Activated T-helper 1 cell treated with anti-CD3 and anti-CD28 coated beads, Interleukin-12 subunit alpha, Interleukin-12 subunit beta, Interleukin-2, Interleukin-4 antibody, amounts not matched to agents 30 ng/mL and 10 ng/mL and 1 ng/mL, durations not matched to agents 14 hours and 24 hours and 36 hours (primary cell): Measurements from ENCODE around the gene FBXO27. TPM values are rescaled to one million over a fixed set of nuclear protein-coding genes. Genes with fewer than 3 reads are reported as not detected.
"Not testable (repeated sequence)": the region's sequence is repeated elsewhere in the genome, so short reads cannot be mapped to it uniquely, and the experiment has no call there.

Source experiments
- DNase-seq: peaks from one replicate; pipeline ENCODE4 v3.0.0; 2021; ENCODE audit warnings: low spot score
- H3K27ac Mint-ChIP-seq: one replicate; pipeline ENCODE4 v1.8.0; 2021; ENCODE audit warnings: mild to moderate bottlenecking, mixed read lengths
- H3K27me3 Mint-ChIP-seq: one replicate; pipeline ENCODE4 v1.8.0; 2022; ENCODE audit warnings: mild to moderate bottlenecking, moderate library complexity, mixed read lengths; ENCODE audit not compliant: insufficient read depth
- H3K36me3 Mint-ChIP-seq: one replicate; pipeline ENCODE4 v1.8.0; 2021; ENCODE audit warnings: low read depth, mixed read lengths
- H3K4me1 Mint-ChIP-seq: one replicate; pipeline ENCODE4 v1.8.0; 2021; ENCODE audit warnings: low read depth, mixed read lengths
- H3K4me3 Mint-ChIP-seq: one replicate; pipeline ENCODE4 v1.8.0; 2021; ENCODE audit warnings: mild to moderate bottlenecking, moderate library complexity, mixed read lengths
- H3K9me3 Mint-ChIP-seq: one replicate; pipeline ENCODE4 v1.8.0; 2021; ENCODE audit warnings: mixed read lengths
- intact Hi-C: fragments of 100-400 bp; cut with micrococcal nuclease; formaldehyde crosslinking; loops from one replicate; pipeline ENCODE4 v1.15.1; 2024
- total RNA-seq: library from RNA; stranded (reverse); gene quantifications from 2 replicates; pipeline ENCODE4 v1.2.3, GENCODE V29; 2022

FBXO27 gene
- total RNA-seq, 1 donor from 2014 or later, result 0.54 TPM

- no peak overlapping the region for H3K27ac Mint-ChIP-seq
- H3K4me3 Mint-ChIP-seq, result no peak overlapping the region
Measured at GRCh38 chr19:38993271-38993670, 39.1 kb downstream of the FBXO27 start.

DNA sequence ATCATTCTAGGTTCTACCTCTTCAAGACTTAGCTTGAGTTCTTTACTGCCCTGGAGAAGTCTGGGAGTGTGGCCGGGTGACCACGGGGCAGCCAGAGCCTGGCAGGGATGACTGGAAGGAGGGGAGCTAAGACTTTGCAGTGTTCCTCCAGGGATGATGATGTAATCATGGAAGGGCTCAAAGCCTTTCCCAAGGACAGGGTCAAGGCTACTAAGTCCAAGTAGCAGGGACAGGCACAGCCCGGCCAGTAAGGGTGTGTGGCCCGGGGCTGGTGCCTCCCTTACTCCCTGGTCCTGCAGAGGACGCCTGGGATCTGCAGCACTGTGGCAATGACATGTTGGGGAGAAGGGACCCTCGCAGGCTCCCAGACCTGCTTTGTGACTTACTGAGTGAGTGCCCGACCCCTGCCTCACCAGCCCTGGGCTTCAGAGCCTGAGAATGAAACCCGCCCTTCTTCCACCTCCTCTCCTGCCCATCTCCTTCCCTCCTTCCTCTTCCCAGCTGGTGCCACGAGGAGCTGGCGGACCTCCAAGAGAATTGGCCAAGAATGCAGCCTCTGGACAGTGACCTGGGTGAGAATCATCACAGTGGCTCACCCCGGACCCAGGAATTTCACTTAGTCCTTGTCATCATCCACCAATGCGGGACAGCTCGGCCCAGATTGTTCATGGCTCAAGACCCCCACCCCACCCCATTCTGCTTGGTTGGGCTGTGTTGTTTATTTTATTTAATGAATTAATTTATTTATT is 41.2 kb downstream of the FBXO27 start:
- H3K27me3 Mint-ChIP-seq, result peaks cover 5% of the 10 kb centered on the region
- intact Hi-C loops, result no loop called here
- no peaks in the 10 kb centered on the region for H3K36me3 Mint-ChIP-seq
- no peak overlapping the region for H3K4me3 Mint-ChIP-seq
- H3K27ac Mint-ChIP-seq, result no peak overlapping the region
- no peaks in the 10 kb centered on the region for H3K4me1 Mint-ChIP-seq
- H3K9me3 Mint-ChIP-seq, result no peaks in the 10 kb centered on the region
- DNase-seq, result no peak

More at GRCh38 chr19:38993271-38993670, 39.1 kb downstream of the FBXO27 start:
- Mint-ChIP-seq H3K9me3 (no peaks in the 10 kb centered on the region), H3K27me3 (peaks cover 3% of the 10 kb centered on the region), H3K4me1 (no peaks in the 10 kb centered on the region), H3K36me3 (no peaks in the 10 kb centered on the region)
- DNase-seq, result no peak
- intact Hi-C loops, result no loop called here

- DNase-seq, H3K36me3 Mint-ChIP-seq, intact Hi-C loops, H3K4me3 Mint-ChIP-seq, H3K4me1 Mint-ChIP-seq, H3K27me3 Mint-ChIP-seq, H3K9me3 Mint-ChIP-seq, H3K27ac Mint-ChIP-seq: not testable (repeated sequence)
Measured at GRCh38 chr19:38989614-38990013, 42.7 kb downstream of the FBXO27 start.

DNA sequence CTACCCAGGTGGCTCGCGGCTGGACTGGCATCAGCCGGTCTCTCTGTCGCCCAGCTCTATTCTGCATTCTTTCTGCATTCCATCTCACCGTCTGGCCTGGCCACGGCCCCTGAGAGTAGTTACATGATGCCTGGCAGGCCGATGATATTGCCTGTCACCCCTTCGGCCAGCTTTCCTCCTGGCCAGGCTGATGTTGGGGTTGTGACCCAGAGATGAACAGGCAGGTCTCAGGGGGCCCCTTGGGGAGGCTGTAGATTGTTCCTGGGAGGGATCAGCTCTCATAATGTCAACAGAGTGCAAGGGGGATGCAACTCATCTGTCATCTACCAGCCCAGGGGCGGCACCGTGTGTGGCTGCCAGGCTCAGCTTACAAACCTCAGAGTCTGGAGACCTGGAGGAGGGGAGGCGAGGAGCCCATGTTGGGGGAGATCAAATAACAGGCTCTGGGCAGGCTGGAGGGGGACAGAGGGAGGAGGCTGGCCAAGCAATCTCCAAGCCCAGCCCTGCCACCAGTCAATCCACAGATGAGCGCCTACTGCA is 43.2 kb downstream of the FBXO27 start:
- Mint-ChIP-seq H3K27ac (no peak overlapping the region), H3K4me1 (no peaks in the 10 kb centered on the region), H3K36me3 (no peaks in the 10 kb centered on the region), H3K27me3 (peaks cover 5% of the 10 kb centered on the region), H3K9me3 (no peaks in the 10 kb centered on the region), H3K4me3 (no peak overlapping the region)
- DNase-seq, result no peak
- intact Hi-C loops, result no loop called here

DNA sequence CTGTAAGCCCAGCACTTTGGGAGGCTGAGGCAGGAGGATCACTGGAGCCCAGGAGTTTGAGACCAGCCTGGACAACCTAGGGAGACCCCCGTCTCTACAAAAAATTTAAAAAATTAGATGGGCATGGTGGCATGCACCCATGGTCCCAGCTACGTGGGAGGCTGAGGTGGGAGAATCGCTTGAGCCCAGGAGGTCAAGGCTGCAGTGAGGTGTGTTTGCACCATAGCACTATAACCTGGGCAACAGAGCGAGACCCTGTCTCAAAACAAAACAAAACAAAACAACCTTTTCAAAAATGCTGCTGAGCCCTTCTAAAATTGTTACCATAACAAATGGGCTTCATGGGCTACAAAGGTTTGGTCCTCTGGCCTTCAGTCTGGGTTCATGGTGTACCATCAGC is 43.7 kb downstream of the FBXO27 start:
- intact Hi-C loops, DNase-seq, H3K4me1 Mint-ChIP-seq, H3K27ac Mint-ChIP-seq, H3K36me3 Mint-ChIP-seq, H3K4me3 Mint-ChIP-seq, H3K27me3 Mint-ChIP-seq, H3K9me3 Mint-ChIP-seq: not testable (repeated sequence)

DNA sequence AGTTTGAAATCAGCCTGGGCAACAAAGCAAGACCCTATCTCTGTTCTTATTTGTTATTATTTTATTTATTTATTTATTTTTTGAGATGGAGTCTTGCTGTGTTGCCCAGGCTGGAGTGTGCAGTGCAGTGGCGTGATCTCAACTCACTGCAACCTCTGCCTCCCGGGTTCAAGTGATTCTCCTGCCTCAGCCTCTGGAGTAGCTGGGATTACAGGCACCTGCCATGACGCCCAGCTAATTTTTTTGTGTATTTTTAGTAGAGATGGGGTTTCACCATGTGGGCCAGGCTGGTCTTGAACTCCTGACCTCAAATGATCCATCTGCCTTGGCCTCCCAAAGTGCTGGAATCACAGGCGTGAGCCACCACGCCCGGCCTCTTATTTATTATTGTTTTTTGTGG is 44.6 kb downstream of the FBXO27 start:
- H3K27me3 Mint-ChIP-seq, H3K9me3 Mint-ChIP-seq, H3K4me3 Mint-ChIP-seq, H3K4me1 Mint-ChIP-seq, H3K36me3 Mint-ChIP-seq, DNase-seq, H3K27ac Mint-ChIP-seq, intact Hi-C loops: not testable (repeated sequence)

GRCh38 chr19:38985262-38985661 is 47.1 kb downstream of the FBXO27 start:
- intact Hi-C loops, result no loop called here
- H3K36me3 Mint-ChIP-seq, result no peaks in the 10 kb centered on the region
- H3K9me3 Mint-ChIP-seq, result peaks cover 5% of the 10 kb centered on the region
- no peak overlapping the region for H3K4me3 Mint-ChIP-seq
- DNase-seq, result no peak
- H3K27me3 Mint-ChIP-seq, result peaks cover 2% of the 10 kb centered on the region
- H3K27ac Mint-ChIP-seq, result no peak overlapping the region
- no peaks in the 10 kb centered on the region for H3K4me1 Mint-ChIP-seq

GRCh38 chr19:38980583-38981374 is 51.6 kb downstream of the FBXO27 start:
- Mint-ChIP-seq H3K9me3 (peaks cover 5% of the 10 kb centered on the region), H3K4me3 (no peak overlapping the region), H3K4me1 (peaks cover 23% of the 10 kb centered on the region), H3K36me3 (no peaks in the 10 kb centered on the region), H3K27ac (no peak overlapping the region), H3K27me3 (peaks cover 8% of the 10 kb centered on the region)
- intact Hi-C loops, result no loop called here
- no peak for DNase-seq

GRCh38 chr19:38979812-38980211 is 52.5 kb downstream of the FBXO27 start:
- intact Hi-C loops, result loop anchor here (10.0 kb wide), 1 partner anchor 355 kb away; the partner anchor contains the start of gene GMFG
- Mint-ChIP-seq H3K27me3 (peaks cover 12% of the 10 kb centered on the region), H3K4me3 (no peak overlapping the region), H3K4me1 (peaks cover 23% of the 10 kb centered on the region), H3K27ac (no peak overlapping the region), H3K9me3 (peaks cover 5% of the 10 kb centered on the region), H3K36me3 (no peaks in the 10 kb centered on the region)
- DNase-seq, result no peak

DNA sequence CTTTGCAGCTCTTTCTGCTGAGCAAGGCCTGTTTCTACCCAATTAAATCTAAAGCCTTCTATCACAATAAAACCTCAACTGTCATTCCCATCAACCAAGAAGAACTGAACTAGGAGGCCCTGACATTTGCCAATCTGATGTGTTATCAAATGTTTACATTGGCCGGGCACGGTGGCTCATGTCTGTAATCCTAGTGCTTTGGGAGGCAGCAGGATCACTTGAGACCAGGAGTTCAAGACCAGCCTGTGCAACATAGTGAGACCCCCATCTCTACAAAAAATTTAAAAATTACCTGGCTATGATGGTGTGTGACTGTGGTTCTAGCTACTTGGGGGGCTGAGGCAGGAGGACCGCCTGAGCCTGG is 54.0 kb downstream of the FBXO27 start:
- H3K4me3 Mint-ChIP-seq, result no peak overlapping the region
- no peak overlapping the region for H3K27ac Mint-ChIP-seq
- intact Hi-C loops, result loop anchor here (10.0 kb wide), 1 partner anchor 356 kb away; the partner anchor contains the start of gene GMFG
- peaks cover 5% of the 10 kb centered on the region for H3K9me3 Mint-ChIP-seq
- peaks cover 21% of the 10 kb centered on the region for H3K27me3 Mint-ChIP-seq
- H3K4me1 Mint-ChIP-seq, result peaks cover 23% of the 10 kb centered on the region
- H3K36me3 Mint-ChIP-seq, result no peaks in the 10 kb centered on the region
- DNase-seq, result no peak

DNA sequence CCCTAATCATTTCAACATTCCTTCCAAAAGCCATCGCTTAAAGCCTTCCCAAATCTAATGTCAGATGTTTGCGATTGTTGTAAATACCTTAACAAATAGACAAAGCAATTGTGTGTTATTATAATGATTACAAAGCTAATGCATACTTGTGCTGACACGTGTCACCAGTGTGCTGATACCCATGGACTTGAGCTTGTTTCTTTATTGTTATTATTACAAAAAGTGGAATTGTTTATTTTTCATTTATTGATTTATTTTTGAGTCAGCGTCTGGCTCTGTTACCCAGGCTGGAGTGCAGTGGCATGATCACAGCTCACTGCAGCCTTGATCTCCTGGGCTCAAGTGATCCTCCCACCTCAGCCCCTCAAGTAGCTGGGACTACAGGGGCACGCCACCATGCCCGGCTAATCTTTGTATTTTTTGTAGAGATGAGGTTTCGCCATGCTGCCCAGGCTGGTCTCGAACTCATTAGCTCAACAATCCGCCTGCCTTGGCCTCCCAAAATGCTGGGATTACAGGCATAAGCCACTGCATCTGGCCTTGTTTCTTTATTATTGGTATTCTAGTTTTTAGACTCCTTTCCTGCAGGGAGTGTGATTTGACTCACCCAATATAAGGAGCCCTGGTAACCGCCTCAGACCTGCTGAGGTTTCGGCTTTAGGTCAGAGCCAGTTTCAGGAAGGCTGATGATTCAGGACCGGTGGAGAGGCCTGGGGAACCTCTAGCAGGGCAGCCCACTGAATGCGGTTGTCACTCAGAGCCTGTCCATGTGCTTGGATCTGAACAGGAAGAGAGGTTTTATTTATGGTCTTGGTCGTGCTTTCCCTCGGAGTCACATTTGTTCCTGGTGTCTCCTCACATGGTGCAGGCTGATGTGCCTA is 54.7 kb downstream of the FBXO27 start:
- peaks cover 21% of the 10 kb centered on the region for H3K27me3 Mint-ChIP-seq
- H3K4me1 Mint-ChIP-seq, result peaks cover 23% of the 10 kb centered on the region
- no peaks in the 10 kb centered on the region for H3K36me3 Mint-ChIP-seq
- H3K27ac Mint-ChIP-seq, result no peak overlapping the region
- H3K4me3 Mint-ChIP-seq, result no peak overlapping the region
- peaks cover 5% of the 10 kb centered on the region for H3K9me3 Mint-ChIP-seq
- intact Hi-C loops, result loop anchor here (10.0 kb wide), 1 partner anchor 357 kb away; the partner anchor contains the start of gene GMFG
- DNase-seq, result peak; percentile 26

GRCh38 chr19:38975861-38976271 is 56.5 kb downstream of the FBXO27 start:
- no peak overlapping the region for H3K27ac Mint-ChIP-seq
- DNase-seq, result no peak
- intact Hi-C loops, result loop anchor here (10.0 kb wide), 1 partner anchor 359 kb away; the partner anchor contains the start of gene GMFG
- H3K4me1 Mint-ChIP-seq, result peaks cover 23% of the 10 kb centered on the region
- H3K4me3 Mint-ChIP-seq, result peak overlapping the region; percentile 69
- peaks cover 5% of the 10 kb centered on the region for H3K9me3 Mint-ChIP-seq
- peaks cover 24% of the 10 kb centered on the region for H3K27me3 Mint-ChIP-seq
- no peaks in the 10 kb centered on the region for H3K36me3 Mint-ChIP-seq
